ENCODE data around the gene GALNT2.

The GALNT2 gene

DNA sequence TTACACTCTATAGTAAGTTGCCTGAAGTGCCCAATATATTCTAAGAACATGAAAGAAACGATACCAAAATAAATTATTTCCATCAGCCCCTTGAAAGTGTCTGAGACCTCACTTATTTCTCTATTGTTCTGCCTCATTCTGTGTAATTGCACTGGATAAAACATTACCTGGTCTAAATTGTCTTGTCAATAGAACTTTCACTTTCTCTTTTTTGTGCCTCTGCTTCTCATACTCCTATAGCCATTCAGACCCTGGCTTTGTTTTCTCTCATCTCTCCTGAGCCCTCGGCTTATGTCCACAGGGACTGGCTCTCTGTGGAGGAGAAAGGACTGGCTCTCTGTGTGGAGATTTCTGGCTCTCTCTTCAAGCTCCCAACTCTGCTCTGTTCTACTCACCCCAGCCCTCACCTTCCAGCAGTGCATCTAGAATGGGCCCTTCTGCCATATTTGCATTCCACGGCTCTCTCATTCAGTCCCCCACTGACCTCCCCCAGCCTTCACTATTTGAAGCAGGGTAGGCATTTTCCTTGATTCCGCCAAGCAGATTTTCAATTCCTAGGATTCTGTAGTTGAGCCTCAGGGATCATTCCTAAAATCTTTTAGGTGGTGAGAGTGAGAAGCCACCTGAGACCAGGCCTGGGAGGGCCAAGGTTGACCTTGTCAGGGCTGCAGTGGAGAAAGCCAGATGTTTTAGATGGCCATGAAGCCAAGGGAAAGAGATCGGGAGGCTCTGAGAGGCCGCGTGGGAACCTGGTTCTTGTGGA lies 15.9 kb upstream of the GALNT2 start:
- DNase-seq (ENCODE audit: low spot score) (no peak), FAIRE-seq (no peak)

DNA sequence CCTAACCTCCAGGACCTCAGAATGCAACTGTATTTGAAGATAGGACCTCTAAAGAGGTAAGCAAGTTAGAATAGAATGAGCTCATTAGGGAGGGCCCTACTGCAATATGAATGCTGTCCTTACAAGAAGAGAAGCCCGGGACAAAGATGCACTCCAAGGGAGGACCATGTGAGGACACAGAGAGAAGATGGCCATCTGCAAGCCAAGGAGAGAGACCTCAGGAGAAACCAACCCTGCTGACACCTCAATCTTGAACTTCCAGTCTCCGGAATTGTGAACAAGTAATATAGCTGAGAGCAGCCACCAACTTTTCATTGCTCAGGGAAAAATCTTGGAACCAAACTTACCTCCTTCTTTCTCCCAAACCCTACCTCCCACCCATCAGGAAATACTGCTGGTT lies 15.0 kb upstream of the GALNT2 start:
- FAIRE-seq (no peak), DNase-seq (ENCODE audit: low spot score) (no peak)

DNA sequence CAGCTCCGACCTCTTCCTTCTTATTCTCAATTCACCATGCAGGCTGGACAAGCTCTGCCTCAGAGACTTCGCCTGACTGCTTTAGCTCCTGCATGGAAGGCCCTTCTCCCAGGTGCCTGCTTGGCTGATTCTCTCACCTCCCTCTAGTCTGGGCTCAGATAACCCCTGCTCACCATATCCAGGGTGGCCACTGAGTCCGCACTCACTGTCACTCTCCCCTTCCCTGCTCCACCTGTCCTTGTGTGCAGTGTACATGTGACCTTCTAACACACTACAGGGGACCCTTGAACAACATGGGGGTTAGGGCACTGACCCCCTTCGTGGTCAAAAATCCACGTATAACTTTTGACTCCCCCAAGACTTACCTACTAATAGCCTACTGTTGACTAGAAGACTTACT lies 14.4 kb upstream of the GALNT2 start:
- DNase-seq (ENCODE audit: low spot score) (no peak), FAIRE-seq (no peak)

DNA sequence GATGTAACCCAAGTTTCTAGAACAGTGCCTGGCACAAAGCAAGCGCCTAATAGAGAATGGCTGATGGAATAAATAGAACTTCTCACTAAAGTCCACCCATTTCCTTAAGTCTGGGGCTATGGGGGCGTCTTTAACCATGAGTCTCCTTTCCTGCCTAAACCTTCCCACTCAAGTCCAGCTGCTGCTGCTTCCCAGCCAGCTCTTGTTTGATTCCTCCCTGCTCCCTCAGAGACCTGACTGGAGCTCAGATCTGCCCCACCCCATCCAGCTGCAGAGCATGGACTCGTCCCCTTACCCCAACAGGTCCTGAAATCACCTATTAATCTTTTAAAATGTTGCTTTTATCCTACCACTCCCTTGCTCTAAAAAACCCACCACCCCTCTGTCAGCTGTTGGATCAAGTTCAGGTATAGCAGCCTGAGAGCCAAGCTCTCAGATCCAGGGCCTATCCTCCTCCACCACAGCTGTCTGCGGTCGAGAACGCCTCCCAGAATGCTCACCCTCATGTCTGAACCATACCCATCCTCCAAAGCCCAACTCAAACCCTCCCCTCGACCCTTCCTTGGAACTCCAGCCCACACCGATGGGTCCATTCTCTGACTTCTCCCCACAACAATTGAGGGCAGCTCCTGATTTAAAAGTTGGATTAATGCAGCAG lies 12.8 kb upstream of the GALNT2 start:
- DNase-seq (ENCODE audit: low spot score): no peak
- no peak for FAIRE-seq

DNA sequence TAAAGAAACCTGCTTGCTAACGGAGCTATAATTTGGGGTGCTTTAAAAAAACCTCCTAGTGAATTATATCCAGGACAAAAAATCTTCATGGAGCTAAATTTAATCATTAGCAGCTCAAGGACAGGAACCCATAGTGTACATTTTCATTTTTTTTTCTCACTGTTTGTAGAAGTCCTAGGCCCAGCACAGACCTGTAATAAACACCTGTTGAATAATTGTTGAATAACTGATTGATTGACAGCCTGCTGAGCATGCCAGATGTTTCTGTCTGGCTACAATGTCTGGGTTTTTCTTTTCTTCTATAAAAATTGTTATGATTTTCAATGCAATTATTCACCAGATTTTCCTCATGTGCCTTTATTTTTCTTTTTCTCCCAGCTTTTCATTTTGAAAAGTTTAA lies 10.9 kb upstream of the GALNT2 start:
- FAIRE-seq: no peak
- no peak for DNase-seq (ENCODE audit: low spot score)

DNA sequence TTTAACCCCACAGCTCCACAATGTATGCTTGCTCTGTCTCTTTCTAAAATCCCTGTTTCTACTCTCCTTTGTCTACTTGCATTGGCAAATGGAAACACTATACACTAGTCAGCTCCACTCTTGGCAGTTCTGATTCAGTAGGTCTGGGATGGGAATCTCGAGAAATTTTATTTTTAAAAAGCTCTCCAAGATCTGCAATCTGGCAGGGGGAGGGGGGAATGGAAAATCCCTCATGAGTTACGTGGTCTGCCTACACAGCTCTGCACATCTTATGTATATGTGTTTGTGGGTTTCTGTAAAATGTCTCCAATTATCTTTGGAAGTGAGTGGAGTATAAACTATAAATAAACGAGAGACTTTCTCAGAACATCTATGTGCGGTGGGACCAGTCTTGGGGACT lies 9.9 kb upstream of the GALNT2 start:
- FAIRE-seq (no peak), DNase-seq (ENCODE audit: low spot score) (no peak)

DNA sequence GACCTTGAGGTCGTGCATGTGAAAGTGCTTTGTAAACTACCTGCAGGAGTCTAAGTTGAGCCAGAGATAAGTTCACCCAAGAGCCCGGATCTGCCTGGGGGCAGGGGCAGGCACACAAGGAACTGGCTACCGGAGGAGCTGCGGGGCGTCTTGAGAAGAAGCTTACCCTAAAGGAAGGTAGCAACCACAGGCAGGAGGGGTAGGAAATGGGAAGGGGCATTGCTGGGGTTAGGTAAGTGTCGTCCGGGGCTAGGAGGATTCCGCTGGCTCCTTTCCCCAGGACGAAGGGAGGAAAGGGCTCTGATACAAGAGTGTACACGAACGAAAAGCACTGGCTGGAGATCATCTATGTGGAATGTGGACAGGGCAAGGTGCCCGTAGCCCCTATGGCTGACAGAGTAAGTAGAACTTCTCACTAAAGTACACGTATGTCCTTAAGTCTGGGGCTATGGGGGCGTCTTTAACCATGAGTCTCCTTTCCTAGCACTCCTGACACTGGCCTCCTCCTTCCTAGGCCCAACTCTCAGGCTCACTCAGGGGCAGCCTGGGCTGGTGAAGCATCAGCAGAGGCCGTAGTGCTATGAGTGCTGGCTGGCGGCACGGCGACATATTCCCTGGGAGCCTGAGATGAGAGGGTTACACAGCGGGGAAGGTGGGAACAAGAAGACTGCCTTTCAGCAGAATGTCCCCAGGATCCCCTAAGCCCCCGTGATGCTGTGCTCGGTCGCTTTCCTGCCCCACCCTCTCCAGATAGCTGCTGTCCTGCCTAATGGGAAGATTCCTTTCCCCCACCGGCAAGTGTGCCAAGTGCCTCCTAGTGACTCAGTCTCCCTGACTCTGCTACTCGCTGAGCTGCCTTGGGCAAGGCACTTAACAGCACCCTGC lies 9.1 kb upstream of the GALNT2 start:
- FAIRE-seq (no peak), DNase-seq (ENCODE audit: low spot score) (no peak)

DNA sequence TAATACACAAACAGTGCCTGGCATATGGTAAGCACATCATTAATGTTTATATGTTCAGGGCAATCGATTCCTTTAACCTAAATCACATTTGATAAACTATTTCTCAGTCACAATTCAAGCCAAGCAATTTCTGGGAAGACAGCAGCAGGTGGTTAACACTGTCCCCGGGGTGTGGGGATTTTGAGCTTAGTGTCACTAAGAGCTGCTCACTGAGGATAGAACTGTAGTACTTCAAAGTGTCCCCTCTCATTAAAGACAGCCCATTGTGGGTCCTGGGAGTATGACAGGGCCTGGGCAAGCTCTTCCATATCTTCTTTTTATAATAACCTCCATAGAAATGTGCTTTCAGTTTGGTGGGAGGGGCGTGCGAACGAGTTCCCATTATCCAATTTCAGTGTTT lies 8.4 kb upstream of the GALNT2 start:
- DNase-seq (ENCODE audit: low spot score) (no peak), FAIRE-seq (no peak)

DNA sequence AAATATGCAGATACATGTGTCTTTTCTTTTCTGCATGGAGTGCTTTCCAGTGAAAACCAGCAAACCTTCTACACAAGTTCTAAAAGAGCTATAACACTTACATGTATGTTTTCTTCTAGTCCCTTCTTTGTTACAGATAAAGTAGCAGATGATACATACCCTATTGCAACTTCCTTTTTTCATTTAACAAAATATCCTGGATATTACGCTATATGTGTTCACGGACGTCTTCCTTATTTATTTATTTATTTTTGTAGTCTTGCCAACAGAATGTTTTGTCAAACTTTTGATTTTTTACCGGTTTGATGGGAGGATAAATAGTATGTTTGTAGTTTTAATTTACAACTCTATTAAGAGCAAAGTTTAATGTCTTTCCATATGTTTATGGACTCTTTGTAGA lies 5.2 kb upstream of the GALNT2 start:
- DNase-seq (ENCODE audit: low spot score) (no peak), FAIRE-seq (no peak)

DNA sequence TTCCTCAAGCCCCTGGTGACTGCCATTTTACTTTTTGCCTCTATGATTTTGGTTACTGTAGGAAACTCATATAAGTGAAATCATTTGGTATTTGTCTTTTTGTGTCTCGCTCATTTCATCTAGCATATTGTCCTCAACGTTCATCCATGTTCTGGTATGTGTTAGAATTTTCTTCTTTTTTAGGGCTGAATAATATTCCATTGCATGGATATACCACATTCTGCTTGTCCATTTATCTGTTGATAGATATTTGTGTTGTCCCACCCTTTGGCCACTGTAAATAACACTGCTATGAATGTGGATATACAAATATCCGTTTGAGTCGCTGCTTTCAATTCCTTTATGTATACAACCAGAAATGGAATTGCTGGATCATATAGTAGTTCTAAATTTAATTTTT lies 4.5 kb upstream of the GALNT2 start:
- no peak for FAIRE-seq
- DNase-seq (ENCODE audit: low spot score): no peak

DNA sequence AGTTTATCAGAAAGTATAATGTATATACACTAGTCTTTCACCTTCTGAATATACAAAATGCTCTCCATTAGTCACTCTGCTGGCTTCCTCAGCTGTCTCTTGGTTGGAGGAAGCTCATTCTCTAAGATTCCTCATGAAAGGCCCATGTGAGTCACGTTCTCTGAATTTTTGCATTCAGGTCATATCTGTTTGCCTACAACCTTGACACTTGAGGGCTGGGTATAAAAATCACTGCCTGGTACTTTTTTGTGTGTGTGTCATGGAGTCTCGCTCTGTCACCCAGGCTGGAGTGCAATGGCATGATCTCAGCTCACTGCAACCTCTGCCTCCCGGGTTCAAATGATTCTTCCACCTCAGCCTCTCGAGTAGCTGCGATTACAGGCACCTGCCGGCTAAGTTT lies 2.8 kb upstream of the GALNT2 start:
- DNase-seq (ENCODE audit: low spot score) (no peak), FAIRE-seq (no peak)

DNA sequence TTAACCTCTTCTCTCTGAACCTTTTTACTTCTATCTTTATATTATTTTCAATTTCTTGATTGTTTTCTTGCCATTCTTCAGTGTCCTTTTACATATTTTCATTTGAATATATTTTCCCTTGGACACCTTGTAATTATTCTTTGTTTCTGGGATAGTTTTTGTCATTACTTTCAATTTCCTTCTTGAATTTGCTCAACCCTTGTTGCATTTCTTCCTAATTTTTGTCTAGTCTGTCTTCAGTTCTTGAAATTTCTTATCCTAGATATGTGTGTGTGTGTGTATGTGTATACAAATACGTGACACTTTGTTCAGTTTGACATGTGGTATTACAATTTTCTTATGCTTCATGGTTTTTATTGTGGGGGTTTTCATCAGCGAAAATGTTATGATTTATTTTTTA lies 1.9 kb upstream of the GALNT2 start:
- FAIRE-seq: no peak
- DNase-seq (ENCODE audit: low spot score): no peak

DNA sequence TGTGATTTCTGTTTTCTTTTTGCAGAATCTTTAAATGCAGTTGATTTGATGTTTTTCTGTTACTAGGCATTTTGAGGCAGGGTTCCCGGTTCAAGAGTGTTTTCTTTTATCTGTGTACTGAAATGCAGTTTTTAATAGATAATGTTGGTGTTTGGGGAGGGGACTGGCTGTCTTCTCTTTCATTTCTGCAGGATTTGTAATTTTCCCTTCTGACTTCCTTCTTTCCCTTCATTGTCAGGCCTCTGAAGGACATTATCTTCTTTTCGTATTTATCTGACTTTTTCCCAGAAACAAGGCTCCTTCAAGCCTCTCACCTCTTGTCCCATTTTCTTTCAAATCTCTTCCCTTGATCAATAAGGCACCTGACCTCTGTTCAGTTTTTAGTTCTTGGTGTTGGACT lies 1.5 kb upstream of the GALNT2 start:
- FAIRE-seq: no peak

DNA sequence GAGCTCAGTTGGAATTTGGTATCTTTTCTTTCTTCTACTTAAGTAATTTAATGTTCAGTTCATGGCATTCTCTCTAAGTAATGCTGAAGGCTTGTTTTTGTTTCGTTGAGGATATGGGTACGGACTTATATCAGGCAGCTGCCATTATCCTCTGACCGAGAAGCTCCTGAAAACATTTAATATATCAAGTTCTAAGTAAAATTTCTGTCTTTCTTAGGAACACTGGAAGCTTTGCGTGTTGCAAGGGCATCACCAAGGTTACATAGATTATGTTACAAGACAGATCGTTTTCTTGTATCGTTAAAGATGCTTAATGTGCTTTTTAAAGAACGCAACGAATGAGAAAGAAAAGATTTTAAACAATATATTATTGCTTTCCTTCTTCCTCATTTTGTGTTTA lies 1.0 kb upstream of the GALNT2 start:
- DNase-seq (ENCODE audit: low spot score): no peak
- FAIRE-seq: no peak

More for the DNA sequence above, 1.5 kb upstream of the GALNT2 start:
- no peak for DNase-seq (ENCODE audit: low spot score)

DNA sequence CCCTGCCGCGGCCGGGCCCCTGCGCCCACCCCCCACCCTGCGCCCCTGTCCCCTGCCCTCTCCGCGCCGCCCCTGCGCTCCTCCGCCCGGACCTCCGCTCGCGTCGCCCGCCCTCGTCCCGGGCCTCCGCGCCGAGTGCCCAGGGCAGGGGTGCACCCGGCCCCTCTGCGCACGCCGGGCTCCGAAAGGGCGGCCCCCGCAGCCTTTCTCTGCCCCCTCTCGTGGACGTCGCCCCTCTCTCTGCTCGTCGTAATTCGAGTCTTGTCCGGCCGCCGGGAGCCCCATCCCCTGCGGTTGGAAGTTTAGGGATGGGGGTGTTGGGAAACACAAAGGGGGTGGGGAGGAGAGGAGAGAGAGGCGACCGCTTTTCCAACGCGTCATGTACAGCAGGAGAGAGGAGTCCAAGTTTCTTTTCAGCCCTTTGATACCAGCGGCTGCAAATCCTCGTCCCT lies 407 bp downstream of the GALNT2 start:
- FAIRE-seq: no peak
- DNase-seq (ENCODE audit: low spot score): no peak

DNA sequence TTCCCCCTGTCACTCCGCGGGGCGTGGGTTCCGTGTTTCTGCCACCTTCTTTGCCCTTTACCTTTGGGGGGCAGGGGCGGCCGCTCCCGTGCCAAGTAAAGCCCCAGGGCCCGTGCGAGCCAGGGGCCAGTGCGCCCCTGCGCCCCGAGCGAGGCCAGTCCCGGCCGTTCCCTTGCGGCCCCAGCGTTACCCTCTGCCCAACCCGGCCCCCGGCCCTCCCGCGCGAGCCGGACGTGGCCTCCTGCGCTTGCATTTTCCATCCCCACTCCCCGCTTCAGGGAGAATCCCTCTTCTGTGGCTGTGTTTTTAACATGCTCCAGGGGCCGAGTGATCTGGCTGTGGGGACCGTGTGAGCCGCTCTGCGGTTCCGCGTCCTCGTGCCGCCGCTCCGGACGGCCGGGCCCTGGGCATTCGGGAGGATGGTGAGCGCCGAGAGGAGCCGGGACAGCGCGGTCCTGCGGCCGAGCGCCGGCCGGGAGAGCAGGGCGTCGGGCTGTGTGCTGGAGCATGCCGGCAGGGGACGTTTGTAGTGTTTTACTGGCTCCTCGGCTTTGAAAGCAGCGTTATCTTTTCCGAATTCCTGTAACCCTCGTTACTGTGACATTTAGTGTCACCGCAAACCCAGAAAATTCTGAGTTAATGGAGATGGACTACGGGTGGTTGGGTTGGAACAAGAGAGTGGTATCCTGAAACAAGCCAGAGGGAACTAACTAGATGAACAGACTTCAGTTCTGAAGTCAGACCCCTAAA lies 1.0 kb downstream of the GALNT2 start:
- FAIRE-seq (no peak), DNase-seq (ENCODE audit: low spot score) (no peak)

DNA sequence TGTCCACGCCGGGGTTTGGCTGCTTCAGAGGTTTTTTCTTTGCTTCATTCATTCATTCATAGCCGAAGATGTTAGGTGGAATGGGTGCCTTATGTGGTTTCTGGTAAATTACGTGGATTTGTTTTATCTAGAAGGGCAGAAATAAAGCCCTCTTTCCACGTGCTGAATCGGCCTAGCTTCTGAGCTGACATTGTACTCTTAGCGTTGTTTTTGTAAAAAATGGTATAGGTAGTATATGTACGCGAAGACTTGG lies 1.5 kb downstream of the GALNT2 start:
- FAIRE-seq (no peak), DNase-seq (ENCODE audit: low spot score) (no peak)

DNA sequence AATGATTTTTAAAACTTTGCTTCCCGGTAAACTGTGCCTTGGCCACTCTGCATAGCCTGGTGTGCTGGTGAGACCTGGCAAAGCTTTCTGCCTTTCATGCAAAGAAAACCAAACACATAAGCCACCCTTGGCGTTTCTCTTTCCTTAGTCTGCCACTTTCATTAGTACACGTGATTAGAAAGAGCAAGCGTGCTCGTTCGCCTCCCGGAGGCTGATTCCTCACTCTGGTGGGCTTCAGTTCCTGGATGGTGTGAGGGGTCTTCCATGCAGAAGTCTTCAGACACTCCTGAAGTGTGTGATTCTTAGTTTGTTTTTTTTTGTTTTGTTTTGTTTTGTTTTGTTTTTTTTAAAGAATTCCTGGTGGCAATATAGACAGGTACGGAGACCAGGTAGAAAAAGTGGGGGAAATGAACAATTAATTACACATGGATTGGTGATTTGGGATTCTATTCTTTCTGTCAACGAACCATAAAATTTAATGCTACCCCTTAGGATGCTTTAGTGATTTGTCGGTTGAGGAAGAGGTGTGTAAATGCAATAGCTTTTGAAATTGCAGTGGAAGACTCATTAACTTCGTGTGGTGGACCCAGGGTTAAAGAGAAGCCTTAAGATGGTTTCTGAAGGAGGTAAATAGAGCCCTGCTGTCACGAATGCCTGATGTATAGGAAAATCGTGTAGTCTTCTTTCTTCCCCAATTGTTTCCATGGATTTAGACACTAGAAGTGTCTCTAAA lies 2.1 kb downstream of the GALNT2 start:
- no peak for DNase-seq (ENCODE audit: low spot score)
- FAIRE-seq: no peak

DNA sequence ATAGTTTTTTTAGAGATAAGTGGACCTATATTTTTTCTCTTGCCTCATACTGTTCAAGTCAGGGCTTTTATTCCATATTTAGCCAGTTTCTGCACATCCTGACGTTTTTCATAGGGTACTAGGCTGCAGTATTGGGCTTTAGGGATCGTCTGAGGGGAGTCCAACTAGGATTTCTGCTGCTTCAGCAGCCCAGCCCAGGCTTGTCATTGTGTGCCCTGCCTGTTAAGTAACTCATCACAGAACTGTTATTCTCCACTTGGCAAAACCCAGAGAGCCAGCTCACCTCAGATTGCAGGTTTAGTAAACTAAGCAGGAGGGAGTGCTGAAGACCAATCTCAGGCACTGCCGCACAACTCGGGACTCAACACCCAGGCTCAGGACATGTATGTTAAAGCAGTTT lies 2.8 kb downstream of the GALNT2 start:
- no peak for FAIRE-seq
- DNase-seq (ENCODE audit: low spot score): no peak

DNA sequence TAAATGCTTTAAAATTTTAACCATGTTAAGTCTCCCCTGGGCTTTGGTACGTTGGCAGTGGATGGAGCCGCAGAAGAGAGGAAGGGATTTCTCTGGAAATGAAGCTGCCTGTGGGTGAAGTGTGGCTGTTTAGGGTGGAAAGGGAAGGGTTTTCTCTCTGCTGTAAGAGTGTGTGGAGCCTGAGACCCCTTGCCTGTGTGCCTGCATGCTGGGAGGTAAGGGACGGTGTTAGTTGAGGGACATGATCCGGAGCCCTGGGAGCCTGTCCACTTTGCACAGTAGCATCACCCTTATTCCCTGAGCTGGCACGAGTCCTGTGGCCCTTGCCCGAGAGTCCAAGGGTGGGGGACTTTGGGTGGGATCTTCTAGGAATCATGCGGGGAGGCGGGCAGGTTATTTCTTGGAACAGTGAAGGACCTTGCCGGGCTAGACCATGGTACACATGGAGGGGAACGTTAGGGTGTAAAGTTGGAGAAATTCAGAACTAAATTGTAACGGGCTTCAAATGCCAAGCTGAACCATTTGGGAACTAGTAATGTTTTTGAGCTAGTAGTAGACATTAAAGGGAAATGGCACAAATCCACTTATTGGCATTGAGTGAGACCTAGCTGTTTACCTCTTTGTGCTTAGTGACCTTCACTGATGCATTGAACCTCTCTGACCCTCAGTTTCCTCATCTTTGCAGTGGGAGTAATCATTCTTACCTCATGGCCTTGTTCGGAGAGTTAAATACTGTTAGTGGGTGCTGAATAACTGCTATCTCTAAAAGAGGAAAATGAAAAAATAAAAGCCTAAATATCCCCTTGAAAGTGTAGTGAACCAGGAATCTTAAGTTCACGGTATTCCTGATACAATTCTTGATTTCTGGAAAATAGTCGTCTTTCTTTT lies 3.5 kb downstream of the GALNT2 start:
- DNase-seq (ENCODE audit: low spot score): no peak
- FAIRE-seq: no peak
